Measurements from ENCODE around the gene AMBRA1.

- TF ChIP-seq, protein P1, sequence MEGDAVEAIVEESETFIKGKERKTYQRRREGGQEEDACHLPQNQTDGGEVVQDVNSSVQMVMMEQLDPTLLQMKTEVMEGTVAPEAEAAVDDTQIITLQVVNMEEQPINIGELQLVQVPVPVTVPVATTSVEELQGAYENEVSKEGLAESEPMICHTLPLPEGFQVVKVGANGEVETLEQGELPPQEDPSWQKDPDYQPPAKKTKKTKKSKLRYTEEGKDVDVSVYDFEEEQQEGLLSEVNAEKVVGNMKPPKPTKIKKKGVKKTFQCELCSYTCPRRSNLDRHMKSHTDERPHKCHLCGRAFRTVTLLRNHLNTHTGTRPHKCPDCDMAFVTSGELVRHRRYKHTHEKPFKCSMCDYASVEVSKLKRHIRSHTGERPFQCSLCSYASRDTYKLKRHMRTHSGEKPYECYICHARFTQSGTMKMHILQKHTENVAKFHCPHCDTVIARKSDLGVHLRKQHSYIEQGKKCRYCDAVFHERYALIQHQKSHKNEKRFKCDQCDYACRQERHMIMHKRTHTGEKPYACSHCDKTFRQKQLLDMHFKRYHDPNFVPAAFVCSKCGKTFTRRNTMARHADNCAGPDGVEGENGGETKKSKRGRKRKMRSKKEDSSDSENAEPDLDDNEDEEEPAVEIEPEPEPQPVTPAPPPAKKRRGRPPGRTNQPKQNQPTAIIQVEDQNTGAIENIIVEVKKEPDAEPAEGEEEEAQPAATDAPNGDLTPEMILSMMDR (conservative IDR thresholded peaks at IDR 0.05; ENCODE audit: low read length), result no peak
- no peak for TF ChIP-seq EZH2phosphoT487 (IDR thresholded peaks at IDR 0.05; ENCODE audit: borderline replicate concordance, low read depth, low read length)
These were observed 186.2 kb downstream of the AMBRA1 start for GRCh38 chr11:46407635-46408034.
